Kidney epithelial cell (primary cell): ENCODE results near the gene TSHZ3. TPM values are rescaled to one million over a fixed set of nuclear protein-coding genes. Genes with fewer than 3 reads are reported as not detected.

Experiments
- DNase-seq: peaks from one replicate; pipeline ENCODE4 v3.0.0-alpha.2; 2010; ENCODE audit warnings: low read depth
- H3K27me3 ChIP-seq: 2 replicates; pipeline ENCODE4 v1.6.0; 2011; ENCODE audit warnings: low read length; ENCODE audit not compliant: control insufficient read depth, insufficient read depth
- H3K36me3 ChIP-seq: 2 replicates; pipeline ENCODE4 v1.5.1; 2011; ENCODE audit warnings: low read length; ENCODE audit not compliant: control insufficient read depth, insufficient read depth
- H3K4me3 ChIP-seq: 2 replicates; pipeline ENCODE4 v1.5.1; 2011; ENCODE audit warnings: low read depth, mild to moderate bottlenecking, control low read depth, low read length
- CTCF ChIP-seq: IDR thresholded peaks from 2 replicates; pipeline ENCODE4 v1.5.1; 2011; ENCODE audit warnings: mild to moderate bottlenecking, moderate library complexity, low read length, control low read depth, inconsistent platforms; ENCODE audit not compliant: insufficient read depth, poor library complexity, severe bottlenecking
- total RNA-seq: library from RNA; depleted of rRNA; stranded (reverse); fragments of >200 nt; gene quantifications from 2 replicates; pipeline ENCODE4 v1.2.3, GENCODE V29; 2015

TSHZ3 gene
- total RNA-seq, 1 donor from 2014 or later, result 2.4 TPM

GRCh38 chr19:31377736-31378135, 28.5 kb upstream of the TSHZ3 start:
- TF ChIP-seq CTCF, result no peak
- H3K4me3 ChIP-seq, result no peak overlapping the region
- DNase-seq, result no peak
- H3K27me3 ChIP-seq, result no peaks in the 10 kb centered on the region
- H3K36me3 ChIP-seq, result no peaks in the 10 kb centered on the region

GRCh38 chr19:31372246-31372781, 23.1 kb upstream of the TSHZ3 start:
- DNase-seq, result no peak
- no peaks in the 10 kb centered on the region for H3K27me3 ChIP-seq
- H3K36me3 ChIP-seq, result no peaks in the 10 kb centered on the region
- H3K4me3 ChIP-seq, result no peak overlapping the region
- TF ChIP-seq CTCF, result no peak

- no peak for TF ChIP-seq CTCF
Measured at GRCh38 chr19:31370216-31370615, 21.0 kb upstream of the TSHZ3 start.

GRCh38 chr19:31364963-31365362, 15.7 kb upstream of the TSHZ3 start:
- no peak for DNase-seq
- no peak for TF ChIP-seq CTCF
- no peak overlapping the region for H3K4me3 ChIP-seq
- peaks cover 5% of the 10 kb centered on the region for H3K27me3 ChIP-seq
- H3K36me3 ChIP-seq, result no peaks in the 10 kb centered on the region

More at GRCh38 chr19:31370216-31370615, 21.0 kb upstream of the TSHZ3 start:
- H3K4me3 ChIP-seq, result no peak overlapping the region
- H3K27me3 ChIP-seq, result peaks cover 5% of the 10 kb centered on the region
- DNase-seq, result no peak
- no peaks in the 10 kb centered on the region for H3K36me3 ChIP-seq

GRCh38 chr19:31361728-31362127, 12.5 kb upstream of the TSHZ3 start:
- peaks cover 25% of the 10 kb centered on the region for H3K27me3 ChIP-seq
- H3K36me3 ChIP-seq, result no peaks in the 10 kb centered on the region
- no peak for DNase-seq
- no peak for TF ChIP-seq CTCF
- no peak overlapping the region for H3K4me3 ChIP-seq

GRCh38 chr19:31357315-31357673, 8.1 kb upstream of the TSHZ3 start:
- DNase-seq, result no peak
- Histone ChIP-seq H3K27me3 (peaks cover 64% of the 10 kb centered on the region), H3K4me3 (no peak overlapping the region), H3K36me3 (no peaks in the 10 kb centered on the region)
- TF ChIP-seq CTCF, result no peak
